Endothelial cell (in vitro differentiated cells): ENCODE measurements around the gene OTULINL. TPM values are rescaled to one million over a fixed set of nuclear protein-coding genes. Genes with fewer than 3 reads are reported as not detected.

Experiments
- DNase-seq: peaks from one replicate; pipeline ENCODE4 v3.0.0; 2021; ENCODE audit warnings: low spot score
- H3K27ac Mint-ChIP-seq: one replicate; pipeline ENCODE4 v1.8.0; 2021; ENCODE audit warnings: mixed read lengths, inconsistent platforms; ENCODE audit not compliant: unreplicated experiment
- H3K27me3 Mint-ChIP-seq: one replicate; pipeline ENCODE4 v1.8.0; 2021; ENCODE audit warnings: mild to moderate bottlenecking, moderate library complexity, mixed read lengths, inconsistent platforms; ENCODE audit not compliant: unreplicated experiment
- H3K36me3 Mint-ChIP-seq: one replicate; pipeline ENCODE4 v1.8.0; 2021; ENCODE audit warnings: mild to moderate bottlenecking, low read depth, mixed read lengths, inconsistent platforms; ENCODE audit not compliant: unreplicated experiment
- H3K4me1 Mint-ChIP-seq: one replicate; pipeline ENCODE4 v1.8.0; 2021; ENCODE audit warnings: mild to moderate bottlenecking, mixed read lengths, inconsistent platforms; ENCODE audit not compliant: unreplicated experiment
- H3K4me3 Mint-ChIP-seq: one replicate; pipeline ENCODE4 v1.8.0; 2021; ENCODE audit warnings: mild to moderate bottlenecking, mixed read lengths, inconsistent platforms; ENCODE audit not compliant: unreplicated experiment
- H3K9me3 Mint-ChIP-seq: one replicate; pipeline ENCODE4 v1.8.0; 2021; ENCODE audit warnings: mixed read lengths, inconsistent platforms; ENCODE audit not compliant: unreplicated experiment
- CTCF ChIP-seq: fragments of 200-600 bp; sonication (generic); IDR thresholded peaks from one replicate; pipeline ENCODE4 v1.5.0; 2021; ENCODE audit warnings: antibody characterized with exemption; ENCODE audit not compliant: unreplicated experiment
- total RNA-seq: library from RNA; stranded (reverse); fragmentation: NEBNext Ultra II Directional; extraction: Animal tissue kit (Norgen Biotek cat#: 25700); gene quantifications from one replicate; pipeline ENCODE4 v1.2.1, GENCODE V29; 2021; ENCODE audit not compliant: unreplicated experiment

The OTULINL gene
- total RNA-seq, 1 donor from 2014 or later, result 5.8 TPM

- H3K9me3 Mint-ChIP-seq, result no peaks in the 10 kb centered on the region
- H3K36me3 Mint-ChIP-seq, result peaks cover 6% of the 10 kb centered on the region
- H3K4me1 Mint-ChIP-seq, result peaks cover 5% of the 10 kb centered on the region
- no peak overlapping the region for H3K4me3 Mint-ChIP-seq
- no peak overlapping the region for H3K27ac Mint-ChIP-seq
- no peak for TF ChIP-seq CTCF
- peaks cover 4% of the 10 kb centered on the region for H3K27me3 Mint-ChIP-seq
- DNase-seq, result no peak
These were observed 1.7 kb upstream of the OTULINL start for GRCh38 chr5:14579731-14580397.

- Mint-ChIP-seq H3K27ac (no peak overlapping the region), H3K36me3 (peaks cover 6% of the 10 kb centered on the region), H3K4me1 (peaks cover 5% of the 10 kb centered on the region), H3K9me3 (no peaks in the 10 kb centered on the region), H3K4me3 (peak overlapping the region; percentile 81), H3K27me3 (peaks cover 4% of the 10 kb centered on the region)
- TF ChIP-seq CTCF, result no peak
- no peak for DNase-seq
These were observed 1.1 kb upstream of the OTULINL start for GRCh38 chr5:14580398-14581034.

GRCh38 chr5:14581891-14582796, 552 bp downstream of the OTULINL start:
- Mint-ChIP-seq H3K36me3 (peaks cover 6% of the 10 kb centered on the region), H3K27ac (no peak overlapping the region), H3K4me1 (peaks cover 5% of the 10 kb centered on the region), H3K4me3 (peak overlapping the region; percentile 71), H3K27me3 (peaks cover 4% of the 10 kb centered on the region), H3K9me3 (no peaks in the 10 kb centered on the region)
- no peak for TF ChIP-seq CTCF
- DNase-seq, result peak; percentile 65

- peak overlapping the region; percentile 83 for H3K4me3 Mint-ChIP-seq
- no peak overlapping the region for H3K27ac Mint-ChIP-seq
- H3K27me3 Mint-ChIP-seq, result peaks cover 4% of the 10 kb centered on the region
- H3K4me1 Mint-ChIP-seq, result peaks cover 6% of the 10 kb centered on the region
- no peak for DNase-seq
- no peaks in the 10 kb centered on the region for H3K9me3 Mint-ChIP-seq
- no peak for TF ChIP-seq CTCF
- H3K36me3 Mint-ChIP-seq, result peaks cover 6% of the 10 kb centered on the region
These were observed 1.2 kb downstream of the OTULINL start for GRCh38 chr5:14582797-14583137.
